NB4 (cell line): ENCODE measurements around the gene RRBP1.
"Not testable (repeated sequence)": the region's sequence is repeated elsewhere in the genome, so short reads cannot be mapped to it uniquely, and the experiment has no call there.

ENCODE experiments used
- DNase-seq: peaks from one replicate; pipeline ENCODE4 v3.0.0; 2010; ENCODE audit warnings: low read depth
- H3K4me3 ChIP-seq: one replicate; pipeline ENCODE4 v1.5.1; 2011; ENCODE audit warnings: mild to moderate bottlenecking, low read depth, low read length, moderate library complexity
- CTCF ChIP-seq: IDR thresholded peaks from one replicate; pipeline ENCODE4 v1.5.1; 2012; ENCODE audit warnings: low read depth, low read length
- MYC ChIP-seq: IDR thresholded peaks from 2 replicates; pipeline ENCODE4 v1.6.1; 2011; ENCODE audit warnings: low read depth, low read length
- POLR2A ChIP-seq: IDR thresholded peaks from 2 replicates; pipeline ENCODE4 v1.6.1; 2011; ENCODE audit warnings: mild to moderate bottlenecking; ENCODE audit not compliant: insufficient read length; ENCODE audit errors: extremely low read depth
- TF ChIP-seq, protein P1 (sequence below): IDR thresholded peaks from 2 replicates; pipeline ENCODE4 v1.6.1; 2011; ENCODE audit warnings: low read depth, low read length

The RRBP1 gene

DNA sequence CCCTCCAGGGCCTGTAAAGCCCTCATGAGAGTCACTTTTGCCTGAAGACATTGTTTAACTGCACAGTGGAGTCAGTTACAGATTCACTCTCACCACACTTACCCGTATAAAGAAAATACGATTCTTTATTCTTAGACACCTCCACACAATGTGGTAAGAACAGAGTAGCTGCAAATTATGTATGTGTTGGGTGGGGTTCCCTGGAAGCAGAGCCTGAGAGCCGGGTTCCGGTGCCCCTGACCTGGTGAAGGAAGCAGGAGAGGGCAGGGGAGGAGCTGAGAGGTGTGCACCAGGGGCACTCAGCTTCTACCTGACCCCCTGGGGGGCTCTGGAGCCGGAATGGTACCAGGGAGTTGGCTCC lies 29.2 kb upstream of the RRBP1 start:
- H3K4me3 ChIP-seq: no peak overlapping the region
- TF ChIP-seq MYC (no peak), POLR2A (no peak), CTCF (no peak)
- TF ChIP-seq, protein P1, sequence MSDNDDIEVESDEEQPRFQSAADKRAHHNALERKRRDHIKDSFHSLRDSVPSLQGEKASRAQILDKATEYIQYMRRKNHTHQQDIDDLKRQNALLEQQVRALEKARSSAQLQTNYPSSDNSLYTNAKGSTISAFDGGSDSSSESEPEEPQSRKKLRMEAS: no peak
- DNase-seq: no peak

DNA sequence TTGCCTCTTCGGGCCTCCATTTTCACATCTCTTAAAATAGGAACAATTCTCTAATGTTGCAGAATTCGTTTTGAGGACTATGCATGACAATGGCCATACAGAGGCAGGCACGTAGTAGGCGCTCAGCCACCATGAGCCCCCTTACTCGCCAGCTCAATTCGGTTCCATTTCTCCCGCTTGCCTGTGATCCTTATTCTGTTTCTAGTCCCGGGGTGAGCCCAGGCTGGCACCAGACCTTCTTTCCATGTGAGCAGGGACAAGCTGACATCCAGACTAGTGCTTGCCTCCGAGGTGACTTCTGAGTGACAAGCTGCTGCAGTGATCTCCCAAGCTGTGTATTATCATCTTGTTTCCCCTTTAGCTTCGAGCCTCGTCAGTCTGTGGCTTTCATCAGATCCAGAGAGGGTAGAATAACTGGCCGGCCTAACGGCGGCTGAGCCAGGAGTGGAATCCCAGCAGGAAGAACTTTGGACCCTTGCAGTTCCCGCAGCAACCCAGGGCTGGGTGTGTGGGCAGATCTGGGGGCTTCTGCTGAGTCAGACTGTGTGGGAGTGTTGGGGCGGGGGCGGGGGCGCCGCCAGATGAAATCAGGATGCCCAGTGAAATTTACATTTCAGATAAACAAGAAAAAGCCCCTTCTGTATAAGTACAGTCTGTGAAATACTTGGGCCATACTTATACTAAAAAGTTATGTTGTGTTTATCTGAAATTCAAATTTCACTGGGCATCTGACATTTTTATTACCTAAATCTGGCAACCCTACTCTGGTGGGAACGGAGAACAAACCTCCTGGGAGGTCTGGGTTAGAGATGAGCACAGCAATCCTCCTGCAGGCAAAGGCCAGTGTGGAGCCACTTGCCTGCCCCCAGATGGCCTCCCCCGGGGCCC lies 28.6 kb upstream of the RRBP1 start:
- no peak overlapping the region for H3K4me3 ChIP-seq
- TF ChIP-seq POLR2A (no peak), MYC (no peak), CTCF (no peak)
- TF ChIP-seq, protein P1: no peak
- peak; percentile 49 for DNase-seq

DNA sequence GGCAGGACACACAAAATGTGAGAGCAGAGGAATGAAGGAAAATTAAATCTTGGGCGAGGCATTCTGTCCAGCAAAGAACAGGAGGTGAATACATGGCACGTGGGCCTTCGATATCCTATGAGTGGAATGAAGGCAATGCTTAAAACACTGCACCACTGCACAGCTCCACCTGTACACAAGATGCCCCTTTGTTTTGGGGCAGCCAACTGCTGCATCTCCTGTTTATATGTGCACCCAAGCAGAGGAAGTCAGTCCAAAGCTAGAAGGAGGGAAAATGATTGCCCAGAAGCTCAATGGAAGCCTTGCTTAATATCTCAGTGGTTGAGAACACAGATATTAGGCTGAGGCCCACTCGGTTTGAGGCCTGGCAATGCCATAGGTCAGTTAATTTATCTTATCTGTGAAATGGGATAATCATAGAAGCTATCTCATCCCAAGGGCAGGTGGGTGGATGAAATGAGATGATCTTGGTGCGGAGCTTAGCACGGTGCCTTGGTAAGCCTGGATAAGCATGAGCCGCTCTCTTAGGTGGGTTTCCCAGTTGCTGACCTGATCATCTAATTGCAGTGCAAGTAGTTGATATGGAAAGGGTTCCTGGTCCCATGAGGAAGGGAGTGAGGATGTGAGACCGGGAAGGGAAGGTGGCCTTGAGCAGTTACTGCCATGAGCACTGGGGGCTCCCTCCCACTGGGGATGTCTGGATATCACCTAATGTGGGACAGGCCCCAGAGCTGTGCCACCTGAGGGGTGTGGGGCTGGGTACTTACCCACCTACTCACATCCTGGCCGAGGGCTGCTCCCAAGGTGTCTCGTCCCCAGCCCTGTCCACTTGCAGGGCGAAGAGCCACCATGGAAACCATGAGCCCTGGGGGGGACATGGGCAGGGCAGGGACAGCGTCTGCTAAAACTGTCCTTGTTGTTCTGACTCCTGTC lies 27.6 kb upstream of the RRBP1 start:
- no peak overlapping the region for H3K4me3 ChIP-seq
- TF ChIP-seq, protein P1: no peak
- TF ChIP-seq CTCF (no peak), POLR2A (no peak), MYC (no peak)
- no peak for DNase-seq

GRCh38 chr20:17708675-17709360 lies 26.8 kb upstream of the RRBP1 start:
- DNase-seq: no peak
- no peak for TF ChIP-seq CTCF
- no peak for TF ChIP-seq MYC
- no peak for TF ChIP-seq POLR2A
- TF ChIP-seq, protein P1: no peak
- no peak overlapping the region for H3K4me3 ChIP-seq

GRCh38 chr20:17707951-17708350 lies 25.9 kb upstream of the RRBP1 start:
- DNase-seq, H3K4me3 ChIP-seq: not testable (repeated sequence)

GRCh38 chr20:17706632-17707031 lies 24.6 kb upstream of the RRBP1 start:
- H3K4me3 ChIP-seq: no peak overlapping the region
- TF ChIP-seq CTCF (no peak), MYC (no peak), POLR2A (no peak)
- TF ChIP-seq, protein P1: no peak
- DNase-seq: no peak
